ENCODE results near the gene DAAM1. TPM values are rescaled to one million over a fixed set of nuclear protein-coding genes. Genes with fewer than 3 reads are reported as not detected.

DAAM1 gene
- total RNA-seq, 1 donor from 2014 or later = 52.5 TPM

DNA sequence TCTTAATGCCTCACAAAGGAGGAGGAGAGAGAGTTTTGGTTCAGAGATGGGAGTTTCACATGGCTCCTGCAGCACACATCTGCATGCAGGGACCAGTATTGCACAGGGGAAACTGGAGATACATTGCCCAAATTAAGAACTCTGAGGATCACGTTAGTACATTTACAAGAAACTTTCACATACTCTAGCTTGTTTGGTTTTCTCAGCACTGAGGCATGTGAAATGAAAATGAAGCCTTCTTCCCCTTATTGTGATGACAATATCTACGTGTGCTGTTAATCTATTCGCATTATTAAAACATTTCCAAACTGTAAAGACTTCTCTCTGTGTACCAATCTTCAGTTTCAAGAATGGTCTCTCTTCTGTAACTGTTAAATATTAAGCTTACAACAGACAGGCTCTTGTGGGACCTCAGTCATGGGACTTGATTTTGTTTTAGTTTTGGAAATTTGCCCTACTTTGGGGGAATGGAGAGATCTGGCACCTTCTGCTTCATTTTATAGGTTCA, 124.7 kb downstream of the DAAM1 start:
- no peak for DNase-seq (ENCODE audit: low spot score)

DNA sequence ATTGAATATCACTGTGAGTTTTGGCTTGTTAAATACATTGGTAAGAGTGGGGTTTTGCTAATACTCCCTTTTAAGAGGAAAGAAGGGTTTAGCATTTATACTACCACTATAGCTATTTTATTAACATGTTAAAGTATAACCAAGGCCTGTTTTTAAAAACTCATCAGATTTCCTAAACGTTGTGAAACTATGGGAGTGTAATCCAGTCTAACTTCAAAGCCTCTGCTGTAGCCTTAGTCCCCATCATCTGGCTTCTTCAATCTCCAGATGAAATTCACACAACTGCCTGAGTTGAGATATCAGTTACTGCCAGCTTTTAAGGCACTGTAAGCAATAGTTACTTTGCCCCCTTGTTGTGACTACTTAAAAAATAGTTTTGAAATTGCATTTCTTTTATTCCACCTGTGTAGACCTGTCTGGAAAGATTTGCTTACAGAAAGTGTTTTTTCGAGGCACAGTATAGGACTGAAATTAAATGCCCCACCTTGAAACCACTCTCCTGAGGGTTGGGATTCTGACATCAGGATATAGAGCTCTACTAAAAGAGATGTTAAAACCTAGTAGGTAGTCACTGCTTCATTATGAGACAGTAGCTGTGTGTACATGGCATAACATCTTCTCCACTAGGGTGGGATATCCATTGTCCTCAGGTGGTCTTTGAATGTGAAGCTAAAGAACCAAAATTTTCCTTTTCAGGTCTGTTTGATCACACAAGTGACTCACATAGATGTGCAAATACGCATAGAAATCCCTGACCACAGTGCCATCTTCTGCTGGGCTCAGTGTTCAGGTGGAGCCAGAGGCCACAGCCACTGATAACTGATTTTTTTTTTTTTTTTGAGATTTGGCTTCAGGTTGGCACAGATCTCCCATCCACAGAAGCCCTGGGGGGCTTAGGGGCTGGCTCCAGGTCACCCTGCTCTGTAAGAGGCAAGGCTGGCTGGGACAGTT, 125.5 kb downstream of the DAAM1 start:
- no peak for DNase-seq (ENCODE audit: low spot score)

- no peak for DNase-seq (ENCODE audit: low spot score)
Observed at GRCh38 chr14:59314953-59315599, 126.6 kb downstream of the DAAM1 start.

GRCh38 chr14:59316151-59316830, 127.8 kb downstream of the DAAM1 start:
- DNase-seq (ENCODE audit: low spot score) = no peak

- no peak for DNase-seq (ENCODE audit: low spot score)
Observed at GRCh38 chr14:59317346-59317745, 128.9 kb downstream of the DAAM1 start.

DNA sequence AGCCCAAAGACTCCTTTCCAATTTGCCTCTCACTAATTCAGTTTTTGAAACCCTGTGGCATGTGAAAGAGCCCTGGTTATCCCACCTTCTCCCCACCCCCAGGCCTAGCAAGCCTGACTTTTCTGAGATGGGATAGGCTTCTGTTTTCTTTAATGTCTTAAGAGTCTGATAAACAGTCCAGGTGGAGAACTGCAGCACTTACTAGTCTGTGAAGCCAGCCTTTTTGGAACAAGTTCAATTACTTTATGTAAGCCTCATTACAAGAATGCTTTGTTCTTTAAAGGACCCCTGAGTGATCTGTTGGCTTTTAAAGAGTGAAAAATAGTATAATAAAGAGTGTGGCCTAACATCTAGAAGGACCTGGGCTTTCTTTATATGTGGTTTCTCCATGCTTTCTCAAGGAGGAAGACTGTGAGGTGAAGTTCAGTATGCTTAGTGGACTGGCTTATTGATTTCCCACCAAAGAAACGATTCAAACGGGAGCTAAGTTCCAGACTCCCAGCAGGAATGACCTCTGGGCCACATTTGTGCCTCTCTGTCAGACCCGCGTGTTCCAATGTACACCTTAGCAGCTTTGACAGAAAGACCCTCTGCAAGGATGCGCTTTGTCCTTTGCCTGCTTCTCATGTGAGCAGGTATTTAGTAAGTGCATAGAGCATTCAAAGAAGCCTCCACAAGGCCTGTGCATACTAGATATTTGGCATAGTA, 129.5 kb downstream of the DAAM1 start:
- DNase-seq (ENCODE audit: low spot score) = no peak

GRCh38 chr14:59318908-59319307, 130.4 kb downstream of the DAAM1 start:
- DNase-seq (ENCODE audit: low spot score) = no peak

DNA sequence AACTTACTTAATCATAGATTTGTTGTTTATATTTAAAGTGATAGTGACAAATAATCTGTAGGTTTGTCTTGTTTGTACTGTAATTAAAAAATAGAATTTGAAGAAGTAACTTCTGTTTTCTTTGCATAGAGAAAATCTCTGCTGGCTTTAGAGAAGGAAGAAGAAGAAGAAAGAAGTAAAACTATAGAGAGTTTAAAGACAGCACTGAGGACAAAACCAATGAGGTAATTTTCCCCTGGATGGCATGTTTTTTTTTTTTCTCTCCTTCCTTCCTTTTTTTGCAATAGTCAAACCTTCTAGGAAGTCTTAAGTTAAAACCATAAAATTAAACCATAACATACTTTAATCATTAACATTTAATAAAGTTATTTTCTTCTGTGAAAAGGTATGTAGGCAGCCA, 131.9 kb downstream of the DAAM1 start:
- DNase-seq (ENCODE audit: low spot score) = no peak

DNA sequence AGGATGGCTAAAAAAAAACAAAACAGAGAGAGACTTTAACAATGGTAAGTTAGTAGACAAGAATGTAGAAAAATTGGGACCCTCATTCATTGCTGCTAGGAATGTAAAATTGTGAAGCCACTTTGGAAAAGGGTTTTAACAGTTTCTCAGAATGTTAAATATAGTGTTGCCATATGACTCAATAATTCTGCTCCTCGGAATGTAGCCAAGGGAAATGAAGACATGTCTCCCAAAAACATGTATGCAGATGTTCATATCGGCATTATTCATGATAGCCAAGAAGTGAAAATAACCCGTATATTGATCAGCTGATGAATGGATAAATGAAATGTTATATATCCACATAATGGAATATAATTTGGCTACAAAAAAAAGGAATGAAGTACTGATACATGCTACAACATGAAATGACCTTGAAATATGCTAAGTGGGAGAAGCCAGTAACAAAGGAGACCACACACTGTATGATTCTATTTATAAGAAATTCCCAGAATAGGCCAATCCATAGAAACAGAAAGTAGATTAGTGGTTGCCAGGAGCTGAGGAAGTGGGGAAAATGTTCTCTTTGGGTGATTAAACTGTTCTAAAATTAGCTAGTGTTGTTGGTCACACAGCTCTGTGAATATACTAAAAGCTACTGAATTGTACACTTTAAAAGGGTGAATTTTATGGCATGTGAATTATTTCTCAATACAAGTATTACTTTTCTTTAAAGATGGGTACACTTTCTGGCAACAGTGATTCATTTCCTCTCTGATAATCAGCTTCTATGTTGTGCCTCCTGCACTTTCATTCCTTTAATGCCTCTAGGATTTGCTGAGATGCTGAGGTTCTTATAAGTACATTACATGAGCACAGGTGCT, 132.5 kb downstream of the DAAM1 start:
- DNase-seq (ENCODE audit: low spot score) = no peak

GRCh38 chr14:59321626-59321949, 133.1 kb downstream of the DAAM1 start:
- DNase-seq (ENCODE audit: low spot score) = no peak

- no peak for DNase-seq (ENCODE audit: low spot score)
Observed at GRCh38 chr14:59325906-59326305, 137.4 kb downstream of the DAAM1 start.

GRCh38 chr14:59328454-59328853, 140.0 kb downstream of the DAAM1 start:
- DNase-seq (ENCODE audit: low spot score) = no peak

DNA sequence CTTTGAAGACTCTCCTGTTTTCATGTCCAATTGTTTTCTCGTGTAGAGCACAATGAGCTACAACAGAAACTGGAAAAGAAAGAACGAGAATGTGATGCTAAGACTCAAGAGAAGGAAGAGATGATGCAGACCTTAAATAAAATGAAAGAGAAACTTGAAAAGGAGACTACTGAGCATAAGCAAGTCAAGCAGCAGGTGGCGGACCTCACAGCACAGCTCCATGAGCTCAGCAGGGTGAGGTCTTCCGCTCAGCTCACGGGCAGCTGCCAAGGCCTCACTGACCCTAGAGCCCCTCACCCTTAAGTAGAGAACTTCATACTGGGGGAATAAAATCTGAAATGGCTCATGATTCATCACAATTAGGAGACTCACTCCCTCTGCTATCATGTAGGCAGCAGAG, 142.0 kb downstream of the DAAM1 start:
- DNase-seq (ENCODE audit: low spot score) = no peak

GRCh38 chr14:59331217-59331616, 142.8 kb downstream of the DAAM1 start:
- no peak for DNase-seq (ENCODE audit: low spot score)

DNA sequence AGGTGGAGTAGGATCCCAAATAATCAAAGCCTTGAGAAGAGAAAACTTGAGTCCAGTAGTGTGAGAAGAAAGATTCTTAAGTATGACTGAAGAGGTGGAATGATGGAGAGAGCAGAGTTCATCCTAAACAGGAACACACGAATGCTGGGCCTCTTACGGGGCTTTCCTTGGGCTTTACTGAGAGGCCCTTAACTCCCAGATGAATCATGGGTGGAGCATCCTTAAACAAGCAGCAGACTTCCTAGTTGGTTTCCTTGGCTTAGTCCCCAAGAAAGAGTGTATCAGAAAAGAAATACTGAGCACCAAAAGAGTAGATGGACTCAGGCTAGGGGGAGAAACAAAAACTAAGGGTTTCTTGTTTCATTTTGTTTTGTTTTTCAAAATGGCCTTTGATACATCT, 144.3 kb downstream of the DAAM1 start:
- no peak for DNase-seq (ENCODE audit: low spot score)

DNA sequence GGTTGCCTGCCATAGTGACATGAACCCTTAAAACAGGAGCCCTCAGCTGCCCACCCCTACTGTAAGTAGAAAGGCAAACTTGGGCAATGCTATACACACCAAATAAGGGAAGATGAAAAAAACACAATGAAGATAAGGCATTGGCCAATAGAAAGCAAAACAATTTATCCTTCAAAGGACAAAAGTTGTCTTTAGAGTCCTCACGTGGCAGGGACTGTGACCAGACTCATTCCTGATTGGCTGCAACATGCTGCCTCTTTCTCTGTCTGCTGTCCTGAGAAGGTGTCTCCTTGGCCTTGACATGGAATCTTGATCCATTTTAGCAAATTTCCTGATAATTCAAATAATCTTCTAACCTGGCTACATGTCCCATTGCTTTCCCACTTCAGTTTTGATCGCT, 144.8 kb downstream of the DAAM1 start:
- no peak for DNase-seq (ENCODE audit: low spot score)

GRCh38 chr14:59333668-59334067, 145.2 kb downstream of the DAAM1 start:
- no peak for DNase-seq (ENCODE audit: low spot score)

GRCh38 chr14:59334253-59334652, 145.8 kb downstream of the DAAM1 start:
- no peak for DNase-seq (ENCODE audit: low spot score)

GRCh38 chr14:59336098-59336497, 147.6 kb downstream of the DAAM1 start:
- DNase-seq (ENCODE audit: low spot score) = no peak

GRCh38 chr14:59336706-59337105, 148.2 kb downstream of the DAAM1 start:
- DNase-seq (ENCODE audit: low spot score) = no peak
